ENCODE data around the gene GALNT2. TPM values are rescaled to one million over a fixed set of nuclear protein-coding genes. Genes with fewer than 3 reads are reported as not detected.

The GALNT2 gene
- total and polyA plus RNA-seq, 10 of the 15 experiments (the other 5 are each of a cell fraction or from before 2014, with no cell fraction given), result 0.52 to 27.7 (median 16.3) TPM

GRCh38 chr1:230191855-230192254, 124.8 kb downstream of the GALNT2 start:
- no peak overlapping the region for H2AFZ ChIP-seq (ENCODE audit: control insufficient read depth, low read depth, low read length)
- RAD21 ChIA-PET (ENCODE audit: unreplicated experiment), result no interaction called here
- no peak overlapping the region for H3K9ac ChIP-seq (ENCODE audit: control insufficient read depth, insufficient read depth, low read length)
- SMC1A ChIA-PET (ENCODE audit: uncharacterized antibody, unreplicated experiment), result interaction anchor here (1.2 to 1.7 kb wide), 2 partner anchors 11 to 20 kb away, joined by 4 read pairs; no protein-coding TSS in a partner anchor
- no TSS peak for BruUV-seq (replicated peaks)
- CTCF ChIA-PET, result interaction anchor here (1.2 kb wide), 1 partner anchor 11 kb away, joined by 5 read pairs; no protein-coding TSS in a partner anchor
- H3K79me2 ChIP-seq (ENCODE audit: control insufficient read depth, insufficient read depth, low read length), result no peaks in the 10 kb centered on the region
- no peak overlapping the region for H3K4me3 ChIP-seq
- H3K27me3 ChIP-seq (replicated peaks in 1 of 2; ENCODE audit: control insufficient read depth in 2 of 2, insufficient read depth in 2 of 2, low read length in 1 of 2), result no peaks in the 10 kb centered on the region
- DNase-seq (ENCODE audit: low read depth, low spot score) (no peak), FAIRE-seq (no peak), ATAC-seq (no peak)
- no peak for TF ChIP-seq EP300 (IDR thresholded peaks at IDR 0.05; ENCODE audit: borderline replicate concordance in 1 of 2, control insufficient read depth in 1 of 2, low read depth in 2 of 2, low read length in 2 of 2)
- no peak for TF ChIP-seq USF2 (IDR thresholded peaks at IDR 0.05; ENCODE audit: borderline replicate concordance, low read depth, low read length)
- no peak for TF ChIP-seq IKZF1 (conservative IDR thresholded peaks at IDR 0.05)
- TF ChIP-seq NFYA (IDR thresholded peaks at IDR 0.05; ENCODE audit: borderline replicate concordance, low read depth, low read length), result no peak
- TF ChIP-seq REST (IDR thresholded peaks at IDR 0.05; ENCODE audit: low read depth, low read length), result no peak
- TF ChIP-seq ETV6 (conservative IDR thresholded peaks at IDR 0.05 in 1 of 2, IDR thresholded peaks at IDR 0.05 in 1 of 2; ENCODE audit: borderline replicate concordance in 1 of 2, low read depth in 1 of 2), result no peak
- no peak for TF ChIP-seq CHD2 (IDR thresholded peaks at IDR 0.05; ENCODE audit: borderline replicate concordance, low read depth, low read length)
- in situ Hi-C loops (cut with MboI) (no loop called here), intact Hi-C loops (cut with micrococcal nuclease; ENCODE audit: unreplicated experiment) (no loop called here)
- POLR2A ChIA-PET, result no interaction called here
- peaks cover 2 to 3% of the 10 kb centered on the region in 2 experiments; a peak in 2 of 4 replicates for H3K36me3 ChIP-seq (ENCODE audit: control insufficient read depth in 2 of 2, insufficient read depth in 2 of 2, low read length in 1 of 2)
- no peak overlapping the region for H3K27ac ChIP-seq (ENCODE audit: control insufficient read depth, insufficient read depth)
- no peaks in the 10 kb centered on the region for H3K4me1 ChIP-seq (ENCODE audit: control insufficient read depth, insufficient read depth, low read length)
- no peak overlapping the region for H3K4me2 ChIP-seq (ENCODE audit: control insufficient read depth, insufficient read depth)
- no peaks in the 10 kb centered on the region for H3K9me3 ChIP-seq (replicated peaks; ENCODE audit: control insufficient read depth, insufficient read depth, low read length)
- no peaks in the 10 kb centered on the region for H4K20me1 ChIP-seq (ENCODE audit: control insufficient read depth, insufficient read depth)
- 95% methylated on average over 4 of the region's 4 CpGs for WGBS (ENCODE audit: insufficient coverage, insufficient replicate concordance, low lambda C conversion rate, missing lambda C conversion rate)
